Measurements from ENCODE around the gene BCAM.

GRCh38 chr19:44847144-44848035 lies 38.5 kb downstream of the BCAM start:
- TF ChIP-seq RAD21 (conservative IDR thresholded peaks at IDR 0.05 in 1 of 2, IDR thresholded peaks at IDR 0.05 in 1 of 2) (no peak), ZC3H11A (IDR thresholded peaks at IDR 0.05) (no peak), KDM1A (IDR thresholded peaks at IDR 0.05; ENCODE audit: low read depth) (no peak), ZFP36 (IDR thresholded peaks at IDR 0.05; ENCODE audit: borderline replicate concordance, partially characterized antibody) (no peak), POLR2A (IDR thresholded peaks at IDR 0.05; ENCODE audit: low read length) (0 out of 2 replicates have a peak, but pooled peaks have one; percentile 10), NFE2L2 (conservative IDR thresholded peaks at IDR 0.05; ENCODE audit: low read length) (no peak), MYC (IDR thresholded peaks at IDR 0.05; ENCODE audit: borderline replicate concordance, low read length) (no peak)
- TF ChIP-seq, protein P1, sequence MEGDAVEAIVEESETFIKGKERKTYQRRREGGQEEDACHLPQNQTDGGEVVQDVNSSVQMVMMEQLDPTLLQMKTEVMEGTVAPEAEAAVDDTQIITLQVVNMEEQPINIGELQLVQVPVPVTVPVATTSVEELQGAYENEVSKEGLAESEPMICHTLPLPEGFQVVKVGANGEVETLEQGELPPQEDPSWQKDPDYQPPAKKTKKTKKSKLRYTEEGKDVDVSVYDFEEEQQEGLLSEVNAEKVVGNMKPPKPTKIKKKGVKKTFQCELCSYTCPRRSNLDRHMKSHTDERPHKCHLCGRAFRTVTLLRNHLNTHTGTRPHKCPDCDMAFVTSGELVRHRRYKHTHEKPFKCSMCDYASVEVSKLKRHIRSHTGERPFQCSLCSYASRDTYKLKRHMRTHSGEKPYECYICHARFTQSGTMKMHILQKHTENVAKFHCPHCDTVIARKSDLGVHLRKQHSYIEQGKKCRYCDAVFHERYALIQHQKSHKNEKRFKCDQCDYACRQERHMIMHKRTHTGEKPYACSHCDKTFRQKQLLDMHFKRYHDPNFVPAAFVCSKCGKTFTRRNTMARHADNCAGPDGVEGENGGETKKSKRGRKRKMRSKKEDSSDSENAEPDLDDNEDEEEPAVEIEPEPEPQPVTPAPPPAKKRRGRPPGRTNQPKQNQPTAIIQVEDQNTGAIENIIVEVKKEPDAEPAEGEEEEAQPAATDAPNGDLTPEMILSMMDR (IDR thresholded peaks at IDR 0.05), result no peak
- TF ChIP-seq, protein P2, sequence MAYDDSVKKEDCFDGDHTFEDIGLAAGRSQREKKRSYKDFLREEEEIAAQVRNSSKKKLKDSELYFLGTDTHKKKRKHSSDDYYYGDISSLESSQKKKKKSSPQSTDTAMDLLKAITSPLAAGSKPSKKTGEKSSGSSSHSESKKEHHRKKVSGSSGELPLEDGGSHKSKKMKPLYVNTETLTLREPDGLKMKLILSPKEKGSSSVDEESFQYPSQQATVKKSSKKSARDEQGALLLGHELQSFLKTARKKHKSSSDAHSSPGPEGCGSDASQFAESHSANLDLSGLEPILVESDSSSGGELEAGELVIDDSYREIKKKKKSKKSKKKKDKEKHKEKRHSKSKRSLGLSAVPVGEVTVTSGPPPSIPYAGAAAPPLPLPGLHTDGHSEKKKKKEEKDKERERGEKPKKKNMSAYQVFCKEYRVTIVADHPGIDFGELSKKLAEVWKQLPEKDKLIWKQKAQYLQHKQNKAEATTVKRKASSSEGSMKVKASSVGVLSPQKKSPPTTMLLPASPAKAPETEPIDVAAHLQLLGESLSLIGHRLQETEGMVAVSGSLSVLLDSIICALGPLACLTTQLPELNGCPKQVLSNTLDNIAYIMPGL (CRISPR knock-in tag; IDR thresholded peaks at IDR 0.05; ENCODE audit: borderline replicate concordance), result no peak
